H1 (cell line): ENCODE results near the gene JPH2. TPM values are rescaled to one million over a fixed set of nuclear protein-coding genes. Genes with fewer than 3 reads are reported as not detected.

Experiments used
- BACH1 ChIP-seq: IDR thresholded peaks from 2 replicates; pipeline ENCODE4 v1.6.1; 2012; ENCODE audit warnings: low read length, improper control_type of control experiment
- CHD7 ChIP-seq: fragments of 300-600 bp; sonication (generic); IDR thresholded peaks from 2 replicates; pipeline ENCODE4 v1.7.1; 2012; ENCODE audit warnings: low read length, moderate library complexity, mild to moderate bottlenecking, inconsistent platforms; ENCODE audit not compliant: insufficient replicate concordance
- CTCF ChIP-seq, 3 experiments: IDR thresholded peaks; 1 replicate in 2 of 3; 2 replicates in 1 of 3; pipeline versions ENCODE4 v1.5.1 to v1.6.1; 2011; ENCODE audit warnings: low read length in 3 of 3, mild to moderate bottlenecking in 3 of 3, inconsistent platforms in 2 of 3, low read depth in 1 of 3, moderate library complexity in 1 of 3; ENCODE audit not compliant: insufficient read depth in 1 of 3; ENCODE audit errors: control extremely low read depth in 1 of 3
- RAD21 ChIP-seq, 2 experiments: IDR thresholded peaks in 1 of 2; conservative IDR thresholded peaks in 1 of 2; 2 replicates each; pipeline ENCODE4 v1.6.1; 2011; ENCODE audit warnings: low read depth in 2 of 2, low read length in 2 of 2, improper control_type of control experiment in 1 of 2, inconsistent platforms in 1 of 2, mild to moderate bottlenecking in 1 of 2, moderate library complexity in 1 of 2
- TAF1 ChIP-seq: IDR thresholded peaks from 2 replicates; pipeline ENCODE4 v1.6.1; 2011; ENCODE audit warnings: mild to moderate bottlenecking, low read depth, low read length
- YY1 ChIP-seq: IDR thresholded peaks from 2 replicates; pipeline ENCODE4 v1.6.1; 2011; ENCODE audit warnings: low read depth, mild to moderate bottlenecking, low read length
- polyA plus RNA-seq, 7 experiments: library from polyadenylated mRNA; depleted of rRNA in 3 of 7; stranded (reverse) in 5 of 7; unstranded in 2 of 7; fragments of >200 nt in 5 of 7; fragments of 200-250 nt in 2 of 7; gene quantifications; 1 replicate in 5 of 7; 2 replicates in 1 of 7; 4 replicates in 1 of 7; pipeline versions ENCODE4 v1.2.1 to v1.2.3, GENCODE V29; 2011 to 2013; ENCODE audit warnings: missing spikeins in 2 of 7, mixed read lengths in 2 of 7
- total RNA-seq: library from RNA; stranded (reverse); fragmentation: NEBNext Ultra II Directional; extraction: Animal tissue kit (Norgen Biotek cat#: 25700); gene quantifications from 2 replicates; pipeline ENCODE4 v1.2.1, GENCODE V29; 2021

Gene JPH2
- total and polyA plus RNA-seq, 2 of the 8 experiments (the other 6 are each of a cell fraction or from before 2014, with no cell fraction given), result 0.59 to 1.3 TPM

- TF ChIP-seq CHD7, result no peak
- no peak for TF ChIP-seq TAF1
- peak; percentile 89 to 90 for TF ChIP-seq RAD21 (IDR thresholded peaks at IDR 0.05 in 1 of 2, conservative IDR thresholded peaks at IDR 0.05 in 1 of 2; ENCODE audit: low read depth in 2 of 2, low read length in 2 of 2)
- no peak for TF ChIP-seq BACH1
- TF ChIP-seq CTCF (IDR thresholded peaks at IDR 0.05; ENCODE audit: control extremely low read depth in 1 of 3, insufficient read depth in 1 of 3, low read depth in 1 of 3, low read length in 3 of 3), result peak; percentile 86 to 89 (median 86)
- TF ChIP-seq YY1, result 0 out of 2 replicates have a peak, but pooled peaks have one; percentile 38
These were observed 28.1 kb upstream of the JPH2 start (continued) for GRCh38 chr20:44215125-44215524.
